GM12878 (cell line): Measurements from ENCODE around the gene SPRR5. TPM values are rescaled to one million over a fixed set of nuclear protein-coding genes. Genes with fewer than 3 reads are reported as not detected.

Source experiments
- ATAC-seq: fragments of 200-7000 bp; cut with Tn5 transposase; 3 replicates; pipeline ENCODE4 v1.9.1; 2020; ENCODE audit warnings: mild to moderate bottlenecking, moderate library complexity
- BruUV-seq: library from RNA; stranded (reverse); fragments of 400-500 nt; replicated peaks from 2 replicates; lab custom pipeline; 2021; lab: Mats Ljungman, UMichigan
- CTCF ChIA-PET: fragments of 300-600 bp; sonication (Branson Sonifier 250); formaldehyde crosslinking; extraction: SDS; loops from one replicate; lab custom pipeline; 2021; ENCODE audit warnings: inconsistent platforms; lab: Yijun Ruan, JAX
- POLR2A ChIA-PET: fragments of 350-600 bp; formaldehyde crosslinking; extraction: SDS; loops from one replicate; lab custom pipeline; 2021; ENCODE audit warnings: inconsistent platforms; lab: Charles Lee
- RAD21 ChIA-PET: fragments of 300-600 bp; sonication (Branson Sonifier 250); formaldehyde crosslinking; loops from one replicate; lab custom pipeline; 2023; ENCODE audit warnings: antibody characterized with exemption; ENCODE audit not compliant: unreplicated experiment; lab: Charles Lee
- SMC1A ChIA-PET: fragments of 300-600 bp; sonication (Branson Sonifier 250); formaldehyde crosslinking; loops from one replicate; lab custom pipeline; 2023; ENCODE audit not compliant: unreplicated experiment, uncharacterized antibody; lab: Charles Lee
- DNase-seq: peaks from one replicate; pipeline ENCODE4 v3.0.0-alpha.2; 2011; ENCODE audit warnings: low read depth, low spot score
- FAIRE-seq: peaks from 3 replicates; lab custom pipeline; 2011; peaks lifted over from hg19 to GRCh38; lab: Jason Lieb, UNC
- H2AFZ ChIP-seq: 2 replicates; pipeline ENCODE4 v1.6.0; 2011; ENCODE audit warnings: low read depth, low read length, control low read depth; ENCODE audit not compliant: control insufficient read depth
- H3K27ac ChIP-seq: 2 replicates; pipeline ENCODE4 v1.5.1; 2011; ENCODE audit warnings: control low read depth; ENCODE audit not compliant: control insufficient read depth, insufficient read depth
- H3K27me3 ChIP-seq, 2 experiments: replicated peaks in 1 of 2; 2 replicates each; pipeline versions ENCODE4 v1.6.0 to v1.6.1; 2011; ENCODE audit warnings: low read length in 1 of 2; ENCODE audit not compliant: control insufficient read depth in 2 of 2, insufficient read depth in 2 of 2
- H3K36me3 ChIP-seq, 2 experiments: 2 replicates each; pipeline ENCODE4 v1.5.1; 2011; ENCODE audit warnings: low read length in 1 of 2; ENCODE audit not compliant: control insufficient read depth in 2 of 2, insufficient read depth in 2 of 2
- H3K4me1 ChIP-seq: 2 replicates; pipeline ENCODE4 v1.6.1; 2011; ENCODE audit warnings: mild to moderate bottlenecking, low read length, moderate library complexity, mixed read lengths; ENCODE audit not compliant: control insufficient read depth, insufficient read depth
- H3K4me2 ChIP-seq: 2 replicates; pipeline ENCODE4 v1.6.0; 2011; ENCODE audit warnings: control low read depth; ENCODE audit not compliant: control insufficient read depth, insufficient read depth
- H3K4me3 ChIP-seq: fragments of 200-600 bp; sonication (generic); 2 replicates; pipeline ENCODE4 v1.5.1; 2016
- H3K79me2 ChIP-seq: 2 replicates; pipeline ENCODE4 v1.6.0; 2011; ENCODE audit warnings: low read length; ENCODE audit not compliant: control insufficient read depth, insufficient read depth
- H3K9ac ChIP-seq: 2 replicates; pipeline ENCODE4 v1.8.0; 2011; ENCODE audit warnings: low read length, control low read depth, mixed read lengths; ENCODE audit not compliant: control insufficient read depth, insufficient read depth
- H3K9me3 ChIP-seq: replicated peaks from 3 replicates; pipeline ENCODE4 v1.5.1; 2011; ENCODE audit warnings: mild to moderate bottlenecking, low read length; ENCODE audit not compliant: control insufficient read depth, insufficient read depth
- H4K20me1 ChIP-seq: 2 replicates; pipeline ENCODE4 v1.6.0; 2011; ENCODE audit not compliant: control insufficient read depth, insufficient read depth
- CHD2 ChIP-seq: IDR thresholded peaks from 2 replicates; pipeline ENCODE4 v1.6.1; 2011; ENCODE audit warnings: low read depth, low read length, improper control_type of control experiment, borderline replicate concordance
- EGR1 ChIP-seq, 2 experiments: IDR thresholded peaks; 1 replicate in 1 of 2; 2 replicates in 1 of 2; pipeline ENCODE4 v1.6.1; 2011 to 2012; ENCODE audit warnings: low read depth in 2 of 2, low read length in 2 of 2, borderline replicate concordance in 1 of 2, mild to moderate bottlenecking in 1 of 2, moderate library complexity in 1 of 2
- EP300 ChIP-seq, 2 experiments: fragments of 150-350 bp in 1 of 2; IDR thresholded peaks; 2 replicates each; pipeline ENCODE4 v1.6.1; 2011 to 2012; ENCODE audit warnings: low read depth in 2 of 2, low read length in 2 of 2, borderline replicate concordance in 1 of 2, improper control_type of control experiment in 1 of 2, inconsistent platforms in 1 of 2; ENCODE audit not compliant: control insufficient read depth in 1 of 2
- ETV6 ChIP-seq, 2 experiments: fragments of 450-650 bp in 1 of 2; IDR thresholded peaks in 1 of 2; conservative IDR thresholded peaks in 1 of 2; 2 replicates each; pipeline ENCODE4 v1.6.1; 2014; ENCODE audit warnings: antibody characterized with exemption in 1 of 2, borderline replicate concordance in 1 of 2, low read depth in 1 of 2, mild to moderate bottlenecking in 1 of 2, moderate library complexity in 1 of 2
- NR2C1 ChIP-seq: fragments of 450-650 bp; IDR thresholded peaks from 2 replicates; pipeline ENCODE4 v1.6.1; 2017; ENCODE audit warnings: antibody characterized with exemption, mild to moderate bottlenecking, moderate library complexity
- RCOR1 ChIP-seq: conservative IDR thresholded peaks from 2 replicates; pipeline ENCODE4 v1.6.1; 2012; ENCODE audit warnings: low read depth, low read length, improper control_type of control experiment
- SMAD5 ChIP-seq: IDR thresholded peaks from 2 replicates; pipeline ENCODE4 v1.6.1; 2016; ENCODE audit warnings: antibody characterized with exemption, low read depth
- SMARCA5 ChIP-seq: fragments of 450-650 bp; IDR thresholded peaks from 2 replicates; pipeline ENCODE4 v1.6.1; 2017; ENCODE audit warnings: mild to moderate bottlenecking
- SPI1 ChIP-seq: IDR thresholded peaks from 2 replicates; pipeline ENCODE4 v1.6.1; 2011; ENCODE audit warnings: low read depth, mild to moderate bottlenecking, low read length, moderate library complexity, borderline replicate concordance; ENCODE audit not compliant: insufficient read depth
- WGBS: methylation state at CpG from one replicate; pipeline ENCODE4 v1.1.6; 2016; ENCODE audit warnings: low lambda C conversion rate; ENCODE audit not compliant: insufficient replicate concordance, insufficient coverage; ENCODE audit errors: missing lambda C conversion rate; 5-methylcytosine and 5-hydroxymethylcytosine counted together
- in situ Hi-C: fragments of 300-500 bp; cut with MboI; formaldehyde crosslinking; loops from 9 replicates; pipeline ENCODE4 v1.14.3; 2018; ENCODE audit warnings: mixed read lengths
- intact Hi-C: fragments of 100-400 bp; cut with micrococcal nuclease; formaldehyde crosslinking; loops from one replicate; pipeline ENCODE4 v1.14.2; 2022; ENCODE audit not compliant: unreplicated experiment
- polyA plus RNA-seq, 11 experiments: library from polyadenylated mRNA; depleted of rRNA in 4 of 11; unstranded in 6 of 11; stranded (reverse) in 5 of 11; fragments of >200 nt; fragmentation: Nextera tagmentation in 4 of 11; fragmentation: Illumina TruSeq in 1 of 11; extraction: Ambion mirVana in 4 of 11; extraction: Trizol in 1 of 11; gene quantifications; 1 replicate in 1 of 11; 2 replicates in 10 of 11; pipeline versions ENCODE4 v1.2.1 to v1.2.3, GENCODE V29; 2011 to 2016; ENCODE audit warnings: inconsistent platforms in 2 of 11, missing spikeins in 2 of 11, low read depth in 1 of 11
- total RNA-seq, 4 experiments: library from RNA; depleted of rRNA in 3 of 4; stranded (reverse); fragments of >200 nt in 3 of 4; fragmentation: Illumina TruSeq in 1 of 4; extraction: Trizol in 1 of 4; gene quantifications; 2 replicates each; pipeline versions ENCODE4 v1.2.1 to v1.2.3, GENCODE V29; 2013 to 2021
- TF ChIP-seq, protein P1 (sequence below), 3 experiments: IDR thresholded peaks in 2 of 3; conservative IDR thresholded peaks in 1 of 3; 2 replicates each; pipeline ENCODE4 v1.5.1; 2011; ENCODE audit warnings: low read depth in 3 of 3, low read length in 3 of 3, mild to moderate bottlenecking in 3 of 3, control low read depth in 2 of 3, moderate library complexity in 2 of 3, inconsistent platforms in 1 of 3, mixed read lengths in 1 of 3; ENCODE audit not compliant: control insufficient read depth in 2 of 3, insufficient read depth in 1 of 3; ENCODE audit errors: extremely low read depth in 1 of 3
- TF ChIP-seq, protein P2 (sequence below): fragments of 450-650 bp; IDR thresholded peaks from 2 replicates; pipeline ENCODE4 v1.6.1; 2016; ENCODE audit warnings: mild to moderate bottlenecking
- TF ChIP-seq, protein P3 (sequence below): IDR thresholded peaks from 2 replicates; pipeline ENCODE4 v1.6.1; 2012; ENCODE audit warnings: low read depth, low read length, improper control_type of control experiment

The SPRR5 gene
- total and polyA plus RNA-seq, 10 of the 15 experiments (the other 5 are each of a cell fraction or from before 2014, with no cell fraction given): not detected

DNA sequence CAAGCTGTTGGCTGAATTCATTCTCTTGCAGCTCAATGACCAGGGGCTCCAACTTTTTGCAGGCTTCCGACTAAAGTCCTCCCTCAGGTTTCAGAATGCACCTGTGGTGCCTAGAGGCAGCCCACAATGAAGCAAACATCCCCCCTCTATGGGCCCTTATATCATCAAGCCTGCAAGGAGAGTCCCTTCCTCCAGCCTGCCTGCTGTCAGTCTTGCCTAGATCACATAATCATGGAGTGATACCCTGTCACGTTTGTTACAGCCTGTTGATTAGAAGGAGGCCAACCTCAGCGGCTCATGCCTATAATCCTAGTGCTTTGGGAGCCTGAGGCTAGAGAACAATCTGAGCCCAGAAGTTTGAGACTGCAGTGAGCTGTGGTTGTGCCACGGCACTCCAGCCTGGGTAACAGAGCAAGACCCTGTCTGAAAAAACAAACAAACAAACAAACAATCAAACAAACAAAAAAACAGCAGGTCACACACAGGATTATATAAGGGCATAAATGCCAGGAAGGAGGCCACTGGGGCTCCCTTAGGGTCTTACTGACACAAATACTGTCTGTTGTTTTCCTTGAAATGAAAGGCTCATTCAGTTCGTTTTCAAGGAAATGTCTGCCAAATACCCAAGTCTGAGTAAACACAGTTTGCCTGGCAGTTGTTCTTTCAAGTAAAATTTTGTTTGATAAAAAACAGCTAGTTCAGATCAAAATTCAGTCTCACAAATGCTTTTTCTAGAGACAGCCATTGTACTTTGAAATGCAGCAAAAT, 49.8 kb downstream of the SPRR5 start (continued):
- TF ChIP-seq, protein P1, sequence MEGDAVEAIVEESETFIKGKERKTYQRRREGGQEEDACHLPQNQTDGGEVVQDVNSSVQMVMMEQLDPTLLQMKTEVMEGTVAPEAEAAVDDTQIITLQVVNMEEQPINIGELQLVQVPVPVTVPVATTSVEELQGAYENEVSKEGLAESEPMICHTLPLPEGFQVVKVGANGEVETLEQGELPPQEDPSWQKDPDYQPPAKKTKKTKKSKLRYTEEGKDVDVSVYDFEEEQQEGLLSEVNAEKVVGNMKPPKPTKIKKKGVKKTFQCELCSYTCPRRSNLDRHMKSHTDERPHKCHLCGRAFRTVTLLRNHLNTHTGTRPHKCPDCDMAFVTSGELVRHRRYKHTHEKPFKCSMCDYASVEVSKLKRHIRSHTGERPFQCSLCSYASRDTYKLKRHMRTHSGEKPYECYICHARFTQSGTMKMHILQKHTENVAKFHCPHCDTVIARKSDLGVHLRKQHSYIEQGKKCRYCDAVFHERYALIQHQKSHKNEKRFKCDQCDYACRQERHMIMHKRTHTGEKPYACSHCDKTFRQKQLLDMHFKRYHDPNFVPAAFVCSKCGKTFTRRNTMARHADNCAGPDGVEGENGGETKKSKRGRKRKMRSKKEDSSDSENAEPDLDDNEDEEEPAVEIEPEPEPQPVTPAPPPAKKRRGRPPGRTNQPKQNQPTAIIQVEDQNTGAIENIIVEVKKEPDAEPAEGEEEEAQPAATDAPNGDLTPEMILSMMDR (IDR thresholded peaks at IDR 0.05 in 2 of 3, conservative IDR thresholded peaks at IDR 0.05 in 1 of 3; ENCODE audit: control insufficient read depth in 2 of 3, extremely low read depth in 1 of 3, insufficient read depth in 1 of 3, low read depth in 3 of 3, low read length in 3 of 3): no peak
- TF ChIP-seq CHD2: no peak

DNA sequence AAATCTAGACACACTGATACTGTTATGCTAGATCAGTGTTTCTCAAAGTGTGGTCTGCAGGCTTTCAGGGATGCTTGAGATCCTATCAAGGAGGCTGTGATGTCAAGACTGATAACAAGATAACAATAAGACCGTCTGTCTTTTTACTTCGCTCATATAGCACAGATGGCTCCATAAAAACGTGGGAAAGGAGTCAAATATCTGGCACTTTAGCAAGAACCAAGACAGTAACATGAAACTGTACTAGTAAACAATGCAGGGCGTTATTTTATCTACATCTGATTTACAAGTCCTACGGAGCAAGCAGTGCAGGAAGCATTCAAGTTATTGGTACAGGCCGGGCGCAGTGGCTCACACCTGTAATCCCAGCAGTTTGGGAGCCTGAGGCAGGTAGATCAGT, 50.9 kb downstream of the SPRR5 start:
- in situ Hi-C loops: no loop called here
- ChIA-PET CTCF (no interaction called here), SMC1A (no interaction called here), RAD21 (no interaction called here), POLR2A (no interaction called here)
- Histone ChIP-seq H3K9me3 (no peaks in the 10 kb centered on the region), H3K36me3 (no peaks in the 10 kb centered on the region), H3K79me2 (no peaks in the 10 kb centered on the region), H4K20me1 (no peaks in the 10 kb centered on the region), H3K4me2 (no peak overlapping the region), H3K27me3 (no peaks in the 10 kb centered on the region; a peak in 1 of 4 replicates), H3K4me1 (no peaks in the 10 kb centered on the region), H3K27ac (no peak overlapping the region), H3K4me3 (no peak overlapping the region), H2AFZ (no peak overlapping the region), H3K9ac (no peak overlapping the region)
- DNase-seq: no peak
- BruUV-seq: no TSS peak
- 20% methylated on average over 7 of the region's 7 CpGs for WGBS
- ATAC-seq: no peak
- intact Hi-C loops: no loop called here
- FAIRE-seq: no peak
- TF ChIP-seq, protein P2, sequence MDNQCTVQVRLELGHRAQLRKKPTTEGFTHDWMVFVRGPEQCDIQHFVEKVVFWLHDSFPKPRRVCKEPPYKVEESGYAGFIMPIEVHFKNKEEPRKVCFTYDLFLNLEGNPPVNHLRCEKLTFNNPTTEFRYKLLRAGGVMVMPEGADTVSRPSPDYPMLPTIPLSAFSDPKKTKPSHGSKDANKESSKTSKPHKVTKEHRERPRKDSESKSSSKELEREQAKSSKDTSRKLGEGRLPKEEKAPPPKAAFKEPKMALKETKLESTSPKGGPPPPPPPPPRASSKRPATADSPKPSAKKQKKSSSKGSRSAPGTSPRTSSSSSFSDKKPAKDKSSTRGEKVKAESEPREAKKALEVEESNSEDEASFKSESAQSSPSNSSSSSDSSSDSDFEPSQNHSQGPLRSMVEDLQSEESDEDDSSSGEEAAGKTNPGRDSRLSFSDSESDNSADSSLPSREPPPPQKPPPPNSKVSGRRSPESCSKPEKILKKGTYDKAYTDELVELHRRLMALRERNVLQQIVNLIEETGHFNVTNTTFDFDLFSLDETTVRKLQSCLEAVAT: no peak
- TF ChIP-seq NR2C1 (no peak), SMAD5 (no peak), SPI1 (no peak), ETV6 (conservative IDR thresholded peaks at IDR 0.05 in 1 of 2, IDR thresholded peaks at IDR 0.05 in 1 of 2; ENCODE audit: borderline replicate concordance in 1 of 2, low read depth in 1 of 2) (no peak), SMARCA5 (no peak), EP300 (IDR thresholded peaks at IDR 0.05; ENCODE audit: borderline replicate concordance in 1 of 2, control insufficient read depth in 1 of 2, low read depth in 2 of 2, low read length in 2 of 2) (no peak), EGR1 (IDR thresholded peaks at IDR 0.05; ENCODE audit: borderline replicate concordance in 1 of 2, low read depth in 2 of 2, low read length in 2 of 2) (no peak), RCOR1 (no peak)
- TF ChIP-seq, protein P3, sequence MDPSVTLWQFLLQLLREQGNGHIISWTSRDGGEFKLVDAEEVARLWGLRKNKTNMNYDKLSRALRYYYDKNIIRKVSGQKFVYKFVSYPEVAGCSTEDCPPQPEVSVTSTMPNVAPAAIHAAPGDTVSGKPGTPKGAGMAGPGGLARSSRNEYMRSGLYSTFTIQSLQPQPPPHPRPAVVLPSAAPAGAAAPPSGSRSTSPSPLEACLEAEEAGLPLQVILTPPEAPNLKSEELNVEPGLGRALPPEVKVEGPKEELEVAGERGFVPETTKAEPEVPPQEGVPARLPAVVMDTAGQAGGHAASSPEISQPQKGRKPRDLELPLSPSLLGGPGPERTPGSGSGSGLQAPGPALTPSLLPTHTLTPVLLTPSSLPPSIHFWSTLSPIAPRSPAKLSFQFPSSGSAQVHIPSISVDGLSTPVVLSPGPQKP: no peak
- TF ChIP-seq, protein P1 (IDR thresholded peaks at IDR 0.05 in 2 of 3, conservative IDR thresholded peaks at IDR 0.05 in 1 of 3; ENCODE audit: control insufficient read depth in 2 of 3, extremely low read depth in 1 of 3, insufficient read depth in 1 of 3, low read depth in 3 of 3, low read length in 3 of 3): no peak
